GM12875 (cell line): ENCODE results near the gene COX14.

Source experiments
- H3K4me3 ChIP-seq: one replicate; pipeline ENCODE4 v1.5.1; 2011; ENCODE audit warnings: low read depth, low read length, control low read depth
- CTCF ChIP-seq: IDR thresholded peaks from 2 replicates; pipeline ENCODE4 v1.5.1; 2011; ENCODE audit warnings: low read depth, mild to moderate bottlenecking, control low read depth, inconsistent platforms, low read length, moderate library complexity, borderline replicate concordance; ENCODE audit not compliant: insufficient read depth

Gene COX14

DNA sequence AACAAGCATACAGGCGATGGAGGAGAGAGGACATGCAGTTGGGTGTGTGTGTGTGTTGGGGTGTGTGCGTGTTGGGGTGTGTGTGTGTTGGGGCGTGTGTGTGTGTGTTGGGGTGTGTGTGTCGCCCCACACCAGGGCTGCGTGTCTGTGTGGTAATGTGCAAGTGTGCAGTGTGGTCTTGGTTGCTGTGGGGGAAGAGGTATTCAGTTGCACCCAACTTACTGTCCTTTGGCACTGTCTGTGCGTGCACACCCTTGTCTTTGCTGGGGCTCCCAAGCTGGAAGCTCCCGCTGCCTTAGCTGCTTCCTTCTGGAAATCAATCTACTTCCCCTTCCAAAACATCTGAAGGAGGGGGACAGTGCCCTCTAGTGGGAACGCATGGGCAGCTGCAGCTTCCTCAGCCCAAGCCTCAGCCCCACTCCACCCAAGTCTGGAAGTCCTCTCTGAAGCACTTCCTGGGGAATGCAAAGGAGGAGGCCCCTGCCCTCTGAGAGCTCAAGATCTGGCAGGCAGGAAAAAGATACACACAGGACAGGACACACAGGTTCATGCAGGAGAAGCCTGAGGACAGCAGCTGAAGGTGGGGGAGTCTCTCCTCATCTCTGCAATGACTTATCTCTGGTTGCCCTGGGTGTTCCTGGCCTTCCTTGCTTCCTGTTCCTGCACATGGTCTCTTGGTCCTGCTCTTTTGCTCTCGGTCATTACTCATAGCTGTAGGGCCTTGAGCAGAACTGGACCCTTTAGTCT is 41.5 kb upstream of the COX14 start:
- peak; percentile 97 for TF ChIP-seq CTCF
- no peak overlapping the region for H3K4me3 ChIP-seq

- no peak overlapping the region for H3K4me3 ChIP-seq
- no peak for TF ChIP-seq CTCF
Observed at GRCh38 chr12:50072198-50072907, 39.7 kb upstream of the COX14 start.

- no peak for TF ChIP-seq CTCF
- no peak overlapping the region for H3K4me3 ChIP-seq
Observed at GRCh38 chr12:50073206-50073605, 38.8 kb upstream of the COX14 start.

DNA sequence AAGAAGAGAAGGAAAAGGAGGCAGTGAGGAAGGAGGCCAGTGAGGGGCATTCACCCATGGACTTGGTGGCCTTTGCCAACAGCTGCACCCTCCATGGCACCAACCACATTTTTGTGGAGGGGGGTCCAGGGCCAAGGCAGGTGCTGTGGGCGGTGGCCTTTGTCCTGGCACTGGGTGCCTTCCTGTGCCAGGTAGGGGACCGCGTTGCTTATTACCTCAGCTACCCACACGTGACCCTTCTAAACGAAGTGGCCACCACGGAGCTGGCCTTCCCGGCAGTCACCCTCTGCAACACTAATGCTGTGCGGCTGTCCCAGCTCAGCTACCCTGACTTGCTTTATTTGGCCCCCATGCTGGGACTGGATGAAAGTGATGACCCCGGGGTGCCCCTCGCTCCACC is 38.3 kb upstream of the COX14 start:
- TF ChIP-seq CTCF, result no peak
- no peak overlapping the region for H3K4me3 ChIP-seq

DNA sequence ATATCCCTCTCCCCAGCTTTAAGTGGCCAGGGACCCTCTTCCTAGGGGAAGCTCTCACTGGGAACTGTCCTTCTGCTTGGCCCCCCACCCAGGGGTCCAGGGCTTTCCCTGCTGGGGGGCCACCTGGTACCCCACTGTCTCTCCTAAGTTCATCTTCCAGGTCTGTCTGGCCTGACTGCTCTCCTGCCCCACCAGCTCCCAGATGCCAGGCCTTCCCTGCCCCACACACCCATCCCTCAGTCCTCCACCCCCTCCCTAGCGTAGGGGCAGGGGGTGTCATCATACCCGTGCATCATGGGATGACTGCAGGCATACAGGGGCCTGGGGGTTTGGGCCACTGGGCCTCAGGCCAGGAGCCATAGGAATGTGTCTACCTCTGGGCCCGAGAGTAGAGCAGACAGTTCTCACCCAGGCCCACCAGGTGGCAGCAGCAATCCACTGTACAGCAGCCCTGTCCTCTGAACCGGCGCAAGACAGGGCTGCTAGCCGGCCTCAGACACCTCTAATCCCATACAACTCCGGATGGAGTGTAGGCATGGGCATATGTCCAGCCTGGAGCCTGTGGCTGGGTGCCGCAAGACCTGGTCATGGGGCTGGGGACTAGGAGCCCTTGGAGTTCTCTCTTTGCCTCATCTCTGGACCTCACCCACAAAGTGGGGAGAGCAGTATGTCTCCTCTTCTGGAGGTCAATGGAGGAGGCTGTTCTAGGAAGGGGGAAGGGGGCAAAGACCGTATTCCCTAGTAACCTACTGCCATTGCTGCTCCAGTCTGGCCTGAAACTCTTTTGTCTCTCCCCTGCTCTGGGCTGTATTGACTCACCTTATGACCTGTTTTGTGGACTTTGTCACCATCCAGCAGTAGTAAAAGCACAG is 36.9 kb upstream of the COX14 start:
- H3K4me3 ChIP-seq, result no peak overlapping the region
- TF ChIP-seq CTCF, result peak; percentile 93

- no peak for TF ChIP-seq CTCF
- no peak overlapping the region for H3K4me3 ChIP-seq
Observed at GRCh38 chr12:50075808-50076170, 36.2 kb upstream of the COX14 start.
